ENCODE measurements around the gene NODAL.

GRCh38 chr10:70457759-70458305 lies 16.4 kb upstream of the NODAL start:
- TF ChIP-seq EZH2phosphoT487 (IDR thresholded peaks at IDR 0.05; ENCODE audit: insufficient read depth, low read depth) (no peak), EZH2 (IDR thresholded peaks at IDR 0.05; ENCODE audit: insufficient read depth, poor library complexity, severe bottlenecking) (no peak)

Measured in GM23248 (cell line).